HepG2 (cell line): ENCODE results near the gene THY1.

ENCODE experiments used
- EP300 ChIP-seq, 3 experiments: sonication (generic) in 1 of 3; formaldehyde crosslinking in 1 of 3; IDR thresholded peaks; 2 replicates each; pipeline versions ENCODE4 v1.5.1 to v1.6.1; 2011 to 2020; ENCODE audit warnings: low read depth in 2 of 3, low read length in 2 of 3, borderline replicate concordance in 1 of 3, improper control_type of control experiment in 1 of 3, mild to moderate bottlenecking in 1 of 3, missing genetic modification reagents in 1 of 3, moderate library complexity in 1 of 3
- ETV6 ChIP-seq: sonication (generic); formaldehyde crosslinking; conservative IDR thresholded peaks from 2 replicates; pipeline ENCODE4 v1.4.0; 2020; ENCODE audit warnings: missing genetic modification reagents
- EZH2 ChIP-seq: conservative IDR thresholded peaks from 2 replicates; pipeline ENCODE4 v1.6.1; 2012; ENCODE audit warnings: mild to moderate bottlenecking, low read depth, low read length, moderate library complexity
- RBAK ChIP-seq: sonication (generic); formaldehyde crosslinking; IDR thresholded peaks from 2 replicates; pipeline ENCODE4 v1.5.1; 2020; ENCODE audit warnings: mild to moderate bottlenecking, missing genetic modification reagents
- TAF1 ChIP-seq: sonication (generic); formaldehyde crosslinking; IDR thresholded peaks from 2 replicates; pipeline ENCODE4 v1.4.0; 2020; ENCODE audit warnings: missing genetic modification reagents
- ZNF274 ChIP-seq: sonication (generic); formaldehyde crosslinking; IDR thresholded peaks from 2 replicates; pipeline ENCODE4 v1.5.1; 2020; ENCODE audit warnings: mild to moderate bottlenecking, missing genetic modification reagents
- ZNF737 ChIP-seq: sonication (generic); formaldehyde crosslinking; IDR thresholded peaks from 2 replicates; pipeline ENCODE4 v1.5.0; 2020; ENCODE audit warnings: missing genetic modification reagents, mild to moderate bottlenecking, borderline replicate concordance
- TF ChIP-seq, protein P1 (sequence below), 2 experiments: IDR thresholded peaks; 2 replicates each; pipeline ENCODE4 v1.6.1; 2011 to 2012; ENCODE audit warnings: low read length in 2 of 2, borderline replicate concordance in 1 of 2, low read depth in 1 of 2, mild to moderate bottlenecking in 1 of 2, moderate library complexity in 1 of 2
- TF ChIP-seq, protein P2 (sequence below): sonication (generic); formaldehyde crosslinking; IDR thresholded peaks from 2 replicates; pipeline ENCODE4 v1.4.0; 2020; ENCODE audit warnings: missing genetic modification reagents, borderline replicate concordance
- TF ChIP-seq, protein P3 (sequence below): sonication (generic); formaldehyde crosslinking; IDR thresholded peaks from 2 replicates; pipeline ENCODE4 v1.4.0; 2020; ENCODE audit warnings: missing genetic modification reagents

DNA sequence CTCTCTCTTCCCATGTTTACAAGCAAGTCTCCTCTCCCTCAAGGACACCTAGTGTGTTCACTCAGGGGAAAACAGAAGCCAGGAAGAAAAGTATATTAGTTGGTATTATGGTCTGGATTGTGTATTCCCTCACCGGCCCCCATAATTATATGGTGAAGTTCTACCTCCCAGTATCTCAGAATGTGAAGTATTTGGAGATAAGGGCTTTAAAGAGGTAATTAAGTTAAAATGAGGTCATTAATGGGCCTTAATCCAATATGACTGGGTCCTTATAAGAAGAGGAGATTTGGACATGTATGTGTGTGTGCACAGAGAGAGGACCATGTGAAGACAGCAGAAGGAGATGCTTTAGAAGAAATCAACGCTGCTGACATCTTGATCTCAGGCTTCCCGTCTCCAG, 26.5 kb upstream of the THY1 start:
- TF ChIP-seq TAF1 (CRISPR knock-in tag) (no peak), ZNF737 (CRISPR knock-in tag) (no peak), EP300 (IDR thresholded peaks at IDR 0.05; ENCODE audit: low read depth in 2 of 2, low read length in 2 of 2) (no peak), EP300 (CRISPR knock-in tag; IDR thresholded peaks at IDR 0.05; ENCODE audit: borderline replicate concordance) (no peak), RBAK (CRISPR knock-in tag) (no peak), EZH2 (no peak), ETV6 (no peak), ZNF274 (no peak)
- TF ChIP-seq, protein P1, sequence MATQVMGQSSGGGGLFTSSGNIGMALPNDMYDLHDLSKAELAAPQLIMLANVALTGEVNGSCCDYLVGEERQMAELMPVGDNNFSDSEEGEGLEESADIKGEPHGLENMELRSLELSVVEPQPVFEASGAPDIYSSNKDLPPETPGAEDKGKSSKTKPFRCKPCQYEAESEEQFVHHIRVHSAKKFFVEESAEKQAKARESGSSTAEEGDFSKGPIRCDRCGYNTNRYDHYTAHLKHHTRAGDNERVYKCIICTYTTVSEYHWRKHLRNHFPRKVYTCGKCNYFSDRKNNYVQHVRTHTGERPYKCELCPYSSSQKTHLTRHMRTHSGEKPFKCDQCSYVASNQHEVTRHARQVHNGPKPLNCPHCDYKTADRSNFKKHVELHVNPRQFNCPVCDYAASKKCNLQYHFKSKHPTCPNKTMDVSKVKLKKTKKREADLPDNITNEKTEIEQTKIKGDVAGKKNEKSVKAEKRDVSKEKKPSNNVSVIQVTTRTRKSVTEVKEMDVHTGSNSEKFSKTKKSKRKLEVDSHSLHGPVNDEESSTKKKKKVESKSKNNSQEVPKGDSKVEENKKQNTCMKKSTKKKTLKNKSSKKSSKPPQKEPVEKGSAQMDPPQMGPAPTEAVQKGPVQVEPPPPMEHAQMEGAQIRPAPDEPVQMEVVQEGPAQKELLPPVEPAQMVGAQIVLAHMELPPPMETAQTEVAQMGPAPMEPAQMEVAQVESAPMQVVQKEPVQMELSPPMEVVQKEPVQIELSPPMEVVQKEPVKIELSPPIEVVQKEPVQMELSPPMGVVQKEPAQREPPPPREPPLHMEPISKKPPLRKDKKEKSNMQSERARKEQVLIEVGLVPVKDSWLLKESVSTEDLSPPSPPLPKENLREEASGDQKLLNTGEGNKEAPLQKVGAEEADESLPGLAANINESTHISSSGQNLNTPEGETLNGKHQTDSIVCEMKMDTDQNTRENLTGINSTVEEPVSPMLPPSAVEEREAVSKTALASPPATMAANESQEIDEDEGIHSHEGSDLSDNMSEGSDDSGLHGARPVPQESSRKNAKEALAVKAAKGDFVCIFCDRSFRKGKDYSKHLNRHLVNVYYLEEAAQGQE (IDR thresholded peaks at IDR 0.05; ENCODE audit: borderline replicate concordance in 1 of 2, low read depth in 1 of 2, low read length in 2 of 2): no peak
- TF ChIP-seq, protein P2, sequence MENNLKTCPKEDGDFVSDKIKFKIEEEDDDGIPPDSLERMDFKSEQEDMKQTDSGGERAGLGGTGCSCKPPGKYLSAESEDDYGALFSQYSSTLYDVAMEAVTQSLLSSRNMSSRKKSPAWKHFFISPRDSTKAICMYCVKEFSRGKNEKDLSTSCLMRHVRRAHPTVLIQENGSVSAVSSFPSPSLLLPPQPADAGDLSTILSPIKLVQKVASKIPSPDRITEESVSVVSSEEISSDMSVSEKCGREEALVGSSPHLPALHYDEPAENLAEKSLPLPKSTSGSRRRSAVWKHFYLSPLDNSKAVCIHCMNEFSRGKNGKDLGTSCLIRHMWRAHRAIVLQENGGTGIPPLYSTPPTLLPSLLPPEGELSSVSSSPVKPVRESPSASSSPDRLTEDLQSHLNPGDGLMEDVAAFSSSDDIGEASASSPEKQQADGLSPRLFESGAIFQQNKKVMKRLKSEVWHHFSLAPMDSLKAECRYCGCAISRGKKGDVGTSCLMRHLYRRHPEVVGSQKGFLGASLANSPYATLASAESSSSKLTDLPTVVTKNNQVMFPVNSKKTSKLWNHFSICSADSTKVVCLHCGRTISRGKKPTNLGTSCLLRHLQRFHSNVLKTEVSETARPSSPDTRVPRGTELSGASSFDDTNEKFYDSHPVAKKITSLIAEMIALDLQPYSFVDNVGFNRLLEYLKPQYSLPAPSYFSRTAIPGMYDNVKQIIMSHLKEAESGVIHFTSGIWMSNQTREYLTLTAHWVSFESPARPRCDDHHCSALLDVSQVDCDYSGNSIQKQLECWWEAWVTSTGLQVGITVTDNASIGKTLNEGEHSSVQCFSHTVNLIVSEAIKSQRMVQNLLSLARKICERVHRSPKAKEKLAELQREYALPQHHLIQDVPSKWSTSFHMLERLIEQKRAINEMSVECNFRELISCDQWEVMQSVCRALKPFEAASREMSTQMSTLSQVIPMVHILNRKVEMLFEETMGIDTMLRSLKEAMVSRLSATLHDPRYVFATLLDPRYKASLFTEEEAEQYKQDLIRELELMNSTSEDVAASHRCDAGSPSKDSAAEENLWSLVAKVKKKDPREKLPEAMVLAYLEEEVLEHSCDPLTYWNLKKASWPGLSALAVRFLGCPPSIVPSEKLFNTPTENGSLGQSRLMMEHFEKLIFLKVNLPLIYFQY: no peak
- TF ChIP-seq, protein P3, sequence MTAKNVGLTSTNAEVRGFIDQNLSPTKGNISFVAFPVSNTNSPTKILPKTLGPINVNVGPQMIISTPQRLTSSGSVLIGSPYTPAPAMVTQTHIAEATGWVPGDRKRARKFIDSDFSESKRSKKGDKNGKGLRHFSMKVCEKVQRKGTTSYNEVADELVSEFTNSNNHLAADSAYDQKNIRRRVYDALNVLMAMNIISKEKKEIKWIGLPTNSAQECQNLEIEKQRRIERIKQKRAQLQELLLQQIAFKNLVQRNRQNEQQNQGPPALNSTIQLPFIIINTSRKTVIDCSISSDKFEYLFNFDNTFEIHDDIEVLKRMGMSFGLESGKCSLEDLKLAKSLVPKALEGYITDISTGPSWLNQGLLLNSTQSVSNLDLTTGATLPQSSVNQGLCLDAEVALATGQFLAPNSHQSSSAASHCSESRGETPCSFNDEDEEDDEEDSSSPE: no peak
